Measurements from ENCODE around the gene RBMS3.
"Not testable (repeated sequence)": the region's sequence is repeated elsewhere in the genome, so short reads cannot be mapped to it uniquely, and the experiment has no call there.

The RBMS3 gene

DNA sequence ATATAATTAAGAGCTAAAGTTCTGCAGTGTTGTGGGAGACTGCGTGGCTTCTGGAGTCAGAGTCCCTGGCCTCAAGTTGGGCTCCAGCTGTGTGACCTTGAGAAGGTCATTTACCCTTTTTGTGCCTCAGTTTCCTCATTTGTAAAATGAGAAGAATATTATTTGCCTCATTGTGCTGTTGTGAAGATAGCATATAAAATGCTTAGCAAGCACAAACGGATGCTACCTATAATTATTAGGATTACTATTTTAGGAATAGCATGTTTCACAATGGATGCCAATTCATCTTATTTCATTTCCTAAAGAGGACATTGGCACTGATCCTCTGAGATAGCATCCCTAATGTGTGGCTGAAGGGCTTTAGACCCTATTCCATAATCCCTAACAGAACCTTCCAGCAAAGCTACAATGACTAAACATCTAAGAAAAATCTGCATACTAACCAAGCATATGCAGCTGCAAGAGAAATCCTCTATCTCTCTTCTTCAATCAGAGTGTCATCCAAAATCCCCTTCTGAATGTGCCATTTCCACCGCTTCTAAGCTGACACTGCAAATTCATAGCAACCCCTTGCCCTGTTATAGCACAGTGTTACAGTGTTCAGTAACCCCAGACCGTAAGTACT, 148.3 kb downstream of the RBMS3 start:
- no peak for DNase-seq (ENCODE audit: low read depth)

DNA sequence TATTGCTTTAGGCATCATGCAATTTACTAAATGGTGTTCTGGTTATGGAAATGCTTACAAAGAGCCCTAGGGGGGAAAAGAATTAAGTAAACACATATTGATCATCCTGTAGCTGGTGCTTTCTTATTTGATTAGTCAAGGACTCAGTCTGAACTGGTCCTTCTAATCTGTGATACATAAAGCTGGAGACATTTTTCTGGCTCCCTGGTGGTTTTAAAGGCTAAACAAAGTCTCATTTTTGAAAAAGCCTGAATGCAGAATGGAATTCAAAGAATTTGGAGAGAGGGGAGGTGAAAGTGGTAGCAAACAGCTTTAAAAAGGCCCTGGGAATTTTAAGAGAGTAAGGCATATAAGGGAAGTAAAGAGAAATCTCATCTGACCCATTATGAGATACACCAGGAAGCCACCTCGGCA, 149.7 kb downstream of the RBMS3 start:
- DNase-seq (ENCODE audit: low read depth) = no peak

DNA sequence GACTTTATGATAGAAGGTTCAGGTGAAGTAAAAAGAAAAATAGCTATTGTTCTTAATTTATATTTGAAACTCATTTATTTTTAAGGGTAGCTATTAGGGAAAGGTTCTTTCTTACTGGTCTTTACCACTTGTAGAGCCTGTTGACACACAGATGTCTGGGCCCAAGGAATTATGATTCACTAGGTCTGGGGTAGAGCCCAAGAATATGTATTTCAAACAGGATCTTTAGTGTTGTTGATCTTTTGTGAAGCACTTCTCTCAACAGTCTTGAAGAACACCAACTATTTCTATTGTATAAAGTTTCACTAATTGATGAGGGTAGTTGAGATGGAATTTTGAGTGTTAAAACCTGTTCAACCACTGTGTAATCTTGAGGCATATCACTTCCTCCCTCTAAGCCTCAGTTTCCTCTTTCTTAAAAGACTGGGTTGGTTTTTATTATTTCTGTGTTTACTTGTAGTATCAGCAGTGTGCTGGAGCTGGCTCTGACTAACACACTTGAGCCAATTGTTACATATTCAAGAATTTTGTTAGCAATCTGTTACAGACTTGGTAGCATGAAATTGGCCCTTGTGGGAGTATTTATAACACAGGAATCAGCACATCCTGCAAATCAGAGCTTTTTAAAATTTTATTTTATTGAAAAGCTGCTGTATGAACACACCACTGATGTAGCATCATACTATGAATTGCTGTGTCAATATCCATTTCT, 155.9 kb downstream of the RBMS3 start:
- no peak for DNase-seq (ENCODE audit: low read depth)

DNA sequence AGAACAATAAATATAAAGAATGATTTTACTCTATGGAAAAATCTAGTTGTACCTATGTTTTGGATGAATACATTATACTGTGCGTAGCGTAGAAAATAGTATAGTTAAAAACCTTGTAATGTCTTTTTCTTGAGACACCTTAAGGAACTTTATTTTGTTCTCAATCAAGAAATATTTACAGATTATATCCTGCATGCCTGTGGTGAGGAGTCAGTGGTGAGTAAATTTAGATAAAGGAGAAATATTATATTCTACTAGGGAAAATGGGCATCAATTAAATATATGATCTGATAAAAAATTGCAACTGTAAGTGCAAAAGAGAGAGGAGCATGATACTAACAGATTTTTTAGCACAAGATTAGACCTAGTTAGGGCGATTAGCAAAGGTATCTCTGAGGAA, 157.7 kb downstream of the RBMS3 start:
- DNase-seq (ENCODE audit: low read depth) = no peak

DNA sequence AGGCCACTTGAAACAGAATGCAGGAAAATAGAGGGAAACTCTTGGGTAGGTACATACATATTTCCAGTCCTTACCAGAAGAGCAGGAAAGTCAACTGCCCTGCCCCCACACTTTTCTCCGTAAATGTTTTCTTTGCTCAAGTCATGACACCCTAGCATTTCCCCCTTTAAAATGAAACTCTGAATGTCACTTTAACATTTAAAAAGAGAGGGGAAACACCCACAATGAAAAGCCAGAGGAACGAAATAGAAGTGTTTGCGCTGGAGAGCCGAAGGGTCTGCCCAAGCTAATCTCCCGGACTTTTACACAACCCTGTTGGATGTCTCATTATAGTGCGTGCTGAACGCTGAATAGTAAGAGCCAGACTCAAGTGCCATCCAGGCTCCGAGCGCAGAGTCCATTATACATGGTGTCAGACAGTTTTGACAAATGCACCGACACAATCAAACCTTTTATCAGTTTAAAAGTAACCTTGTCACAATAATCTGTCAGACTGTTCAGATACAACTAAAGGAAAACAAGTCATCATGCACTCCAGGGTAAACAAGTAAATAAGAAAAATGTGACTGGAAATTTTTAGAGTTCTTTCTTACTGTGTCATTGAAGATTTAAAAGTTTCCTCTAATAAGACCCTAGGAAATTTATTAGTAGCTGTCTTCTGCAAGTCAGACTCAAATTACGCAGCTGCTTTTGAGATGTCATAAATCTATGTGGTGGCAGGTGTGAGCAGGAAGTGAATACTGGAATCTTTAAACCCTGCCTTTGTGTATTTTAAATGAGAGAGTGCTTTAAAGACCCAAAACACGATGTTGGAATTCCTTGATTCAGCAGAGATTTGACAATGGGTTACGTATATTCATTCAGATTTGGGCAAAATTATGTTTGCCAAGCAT, 159.8 kb downstream of the RBMS3 start:
- DNase-seq (ENCODE audit: low read depth) = no peak

DNA sequence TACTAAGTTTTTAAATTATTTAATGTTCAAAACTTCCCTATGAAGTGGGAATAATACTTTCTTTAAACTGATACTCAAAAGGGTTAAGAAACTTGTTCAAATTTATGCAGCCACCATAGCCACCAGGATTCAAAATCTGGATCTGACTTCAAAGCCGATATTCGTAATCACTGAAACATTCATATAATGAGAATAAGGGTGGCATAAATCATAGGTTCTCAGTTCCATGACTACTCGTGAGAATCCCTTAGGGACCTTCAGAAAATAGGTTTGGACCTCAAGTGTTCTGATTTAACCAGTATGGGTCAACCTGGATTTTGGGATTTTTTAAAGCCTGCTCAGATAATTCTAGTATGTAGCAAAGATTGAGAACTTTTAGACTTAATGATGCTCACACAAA, 160.6 kb downstream of the RBMS3 start:
- DNase-seq (ENCODE audit: low read depth) = no peak

DNA sequence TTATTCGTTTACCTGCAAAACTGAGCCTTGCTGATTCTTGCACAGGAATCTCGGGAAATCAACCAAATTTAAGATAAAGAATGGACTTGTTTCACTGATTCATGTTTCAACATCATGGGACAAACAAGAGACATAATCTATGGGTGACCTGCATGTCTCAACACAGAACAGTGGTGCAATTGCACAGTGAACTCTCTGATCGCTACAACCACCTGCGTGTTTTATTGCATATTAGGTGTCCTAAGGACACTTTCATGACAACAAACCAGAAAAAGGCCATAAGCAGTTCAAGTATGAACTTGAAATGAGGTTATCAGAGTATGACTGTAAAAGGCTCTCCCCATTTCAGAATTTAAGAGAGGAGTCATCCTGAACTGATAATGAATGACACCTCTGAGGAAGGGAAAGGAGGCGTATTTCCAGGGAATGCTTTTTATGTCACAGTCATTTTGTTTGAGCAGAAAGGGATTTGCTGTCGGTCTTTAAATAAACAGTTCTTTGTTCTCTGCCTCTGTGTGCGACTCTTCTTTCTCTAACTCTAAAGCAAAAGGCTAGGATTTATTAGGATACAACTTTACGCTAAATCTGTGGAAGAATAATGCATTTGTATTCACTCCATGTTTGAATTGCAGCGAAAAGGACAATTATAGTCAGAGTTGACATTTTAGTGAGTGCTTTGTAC, 167.2 kb downstream of the RBMS3 start:
- no peak for DNase-seq (ENCODE audit: low read depth)

DNA sequence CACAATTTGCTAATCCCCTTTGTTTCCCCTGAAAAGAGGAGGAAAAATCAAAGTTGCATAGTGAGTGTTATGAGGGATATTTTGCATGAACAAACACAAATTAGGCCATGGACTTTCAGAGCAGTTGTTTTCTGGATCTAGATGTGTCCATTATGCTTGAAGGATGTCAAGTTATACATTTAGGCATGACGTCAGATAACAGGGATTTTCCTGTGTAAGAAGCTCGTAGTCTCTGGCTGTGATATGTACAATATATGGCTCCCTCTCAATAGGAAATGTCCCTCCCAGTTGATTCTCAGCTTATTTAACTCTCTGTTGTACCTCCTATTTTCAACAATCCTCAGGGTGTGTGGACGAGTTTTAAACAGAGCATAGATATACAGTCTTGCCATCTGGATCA, 171.0 kb downstream of the RBMS3 start:
- no peak for DNase-seq (ENCODE audit: low read depth)

DNA sequence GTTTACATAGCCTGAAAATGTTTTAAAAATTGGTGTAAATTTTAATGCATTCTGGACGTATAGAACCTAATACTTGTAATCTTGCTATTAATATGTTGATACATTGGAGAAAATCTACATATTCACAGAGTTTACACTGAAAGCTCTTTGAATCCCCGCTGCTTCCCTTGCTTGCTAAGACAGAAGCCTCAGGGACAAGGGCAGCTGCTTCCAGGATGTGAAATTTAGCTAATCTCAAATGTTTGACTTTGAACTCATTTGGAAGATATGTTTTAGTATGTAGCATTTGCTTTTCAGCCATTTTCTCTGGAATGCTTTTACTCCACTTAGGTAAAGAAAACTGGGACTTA, 172.0 kb downstream of the RBMS3 start:
- DNase-seq (ENCODE audit: low read depth) = no peak

DNA sequence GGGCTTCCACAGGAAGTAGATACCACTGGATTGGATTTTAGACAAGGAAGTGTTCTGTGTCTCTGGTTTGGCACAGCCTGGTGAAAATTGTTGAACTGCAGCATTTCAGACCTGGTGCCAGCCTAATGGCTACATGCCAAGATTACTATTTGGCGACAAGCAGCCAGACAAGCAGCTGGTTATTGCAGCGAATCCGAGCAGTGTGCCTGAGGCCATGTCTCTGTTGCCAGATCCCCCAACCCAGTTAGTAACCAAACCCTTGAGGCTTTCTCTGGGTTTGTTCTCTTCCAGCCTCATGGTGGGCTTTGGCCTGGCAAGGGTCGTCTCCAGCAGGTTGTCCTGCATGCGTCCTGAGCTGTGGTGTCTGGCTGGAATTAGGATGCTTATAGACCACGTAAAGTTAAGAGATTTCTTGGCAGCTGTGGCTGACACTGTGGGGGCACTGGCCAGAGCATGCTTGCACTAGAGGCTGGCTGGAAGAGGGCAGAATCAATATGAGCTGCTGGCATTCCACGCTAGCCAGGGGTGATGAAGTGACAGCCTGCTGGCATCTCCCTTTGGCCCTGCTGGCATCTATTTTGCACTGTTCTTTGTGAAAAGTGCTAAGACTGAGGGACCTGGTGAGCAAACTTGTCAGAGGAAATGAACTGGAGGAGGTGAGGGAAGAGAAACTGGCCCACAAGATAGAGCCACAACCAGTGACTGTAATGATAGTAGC, 172.6 kb downstream of the RBMS3 start:
- DNase-seq (ENCODE audit: low read depth) = no peak

DNA sequence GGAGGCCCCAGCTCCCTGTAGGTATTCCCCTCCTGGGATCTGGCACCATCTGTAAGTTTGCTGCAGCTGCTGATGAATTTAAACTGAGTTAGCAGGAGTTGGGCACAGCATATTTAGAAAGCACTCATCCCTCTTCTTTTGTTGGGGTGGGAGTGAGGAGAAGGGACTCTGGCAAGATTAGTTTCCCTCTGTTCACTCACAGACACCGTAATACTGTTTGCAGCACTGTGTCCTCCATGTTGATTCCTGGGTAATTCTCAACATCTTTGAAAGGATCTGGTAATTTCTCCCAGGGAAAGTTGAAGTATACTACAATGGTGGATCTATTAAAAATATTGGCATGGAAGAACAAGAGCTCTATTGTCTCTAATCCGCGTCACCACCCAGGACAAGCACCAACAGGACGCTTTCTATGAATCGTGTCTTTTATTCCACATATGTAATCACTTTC, 173.3 kb downstream of the RBMS3 start:
- no peak for DNase-seq (ENCODE audit: low read depth)

DNA sequence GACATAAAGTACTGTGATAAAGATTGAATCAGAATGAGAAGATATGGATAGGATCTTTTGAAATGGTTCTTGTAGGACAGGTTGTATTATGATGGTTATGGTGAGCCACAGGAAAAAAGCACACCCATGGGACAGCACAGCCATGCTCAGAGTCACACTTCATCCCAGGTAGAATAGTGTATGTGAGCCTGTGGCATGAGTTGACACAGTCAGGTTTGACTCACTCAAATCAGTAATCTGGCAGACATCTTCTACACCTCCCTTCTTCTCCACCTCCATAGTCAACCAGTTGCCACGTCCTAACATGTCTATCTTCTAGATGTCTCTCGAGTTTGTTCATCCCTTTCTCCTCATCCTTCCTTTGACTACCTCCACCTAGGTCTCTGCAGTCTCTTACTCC, 176.0 kb downstream of the RBMS3 start:
- DNase-seq (ENCODE audit: low read depth) = no peak

DNA sequence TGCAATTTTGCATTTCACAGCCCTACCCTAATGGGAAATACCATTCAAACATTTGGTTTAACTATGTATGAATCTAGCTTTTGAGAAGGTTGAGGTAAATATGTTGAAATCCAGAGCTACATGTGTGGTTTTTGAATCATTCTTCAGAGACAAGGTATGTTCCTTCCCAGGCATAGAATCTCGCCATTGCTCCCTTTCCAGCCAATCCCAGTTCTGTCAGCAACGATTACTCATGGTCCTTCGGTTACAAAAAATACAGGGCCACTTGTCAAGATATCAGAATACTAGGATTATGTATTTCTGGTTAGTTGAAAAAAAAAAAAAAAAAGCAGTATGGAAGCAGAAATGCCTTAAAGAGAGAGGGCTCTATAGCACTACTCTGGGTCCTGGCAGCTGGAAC, 182.4 kb downstream of the RBMS3 start:
- no peak for DNase-seq (ENCODE audit: low read depth)

DNA sequence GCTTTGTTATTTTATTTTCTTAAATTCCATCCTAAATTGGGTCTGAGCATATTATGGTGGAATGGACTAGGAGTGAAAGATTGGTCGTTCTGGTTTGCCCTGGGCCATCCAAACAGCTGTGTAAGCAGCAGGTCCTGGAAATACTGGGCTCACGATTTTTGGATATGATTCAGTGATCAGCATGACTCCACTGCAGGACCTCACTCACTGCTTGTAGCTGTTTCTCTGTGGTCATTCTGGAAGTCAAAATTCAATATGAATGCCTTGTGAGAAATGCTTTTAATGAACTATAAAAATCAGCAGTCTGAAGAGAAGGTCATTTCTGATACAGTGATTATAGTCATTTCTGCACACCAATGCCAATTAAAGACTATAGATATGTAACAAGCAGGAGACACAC, 185.0 kb downstream of the RBMS3 start:
- peak; percentile 38 for DNase-seq (ENCODE audit: low read depth)

DNA sequence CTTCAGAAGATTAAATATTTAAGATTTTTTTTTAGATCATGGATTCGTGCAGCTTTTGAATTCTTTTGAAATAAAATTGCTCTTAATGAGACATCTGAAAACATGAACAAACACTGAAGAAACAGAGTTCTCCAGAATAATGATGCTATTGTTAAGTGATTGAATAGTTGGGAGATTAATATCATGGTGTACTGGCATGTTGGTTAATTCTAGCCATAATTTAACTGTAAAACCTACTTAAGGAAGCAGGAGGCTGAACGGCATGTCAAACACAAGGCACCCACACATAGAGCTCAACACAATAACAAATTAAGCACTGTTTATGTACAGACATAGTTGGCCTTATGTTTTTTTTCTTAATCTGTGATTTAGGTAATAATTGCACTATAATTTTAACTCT, 185.6 kb downstream of the RBMS3 start:
- no peak for DNase-seq (ENCODE audit: low read depth)

DNA sequence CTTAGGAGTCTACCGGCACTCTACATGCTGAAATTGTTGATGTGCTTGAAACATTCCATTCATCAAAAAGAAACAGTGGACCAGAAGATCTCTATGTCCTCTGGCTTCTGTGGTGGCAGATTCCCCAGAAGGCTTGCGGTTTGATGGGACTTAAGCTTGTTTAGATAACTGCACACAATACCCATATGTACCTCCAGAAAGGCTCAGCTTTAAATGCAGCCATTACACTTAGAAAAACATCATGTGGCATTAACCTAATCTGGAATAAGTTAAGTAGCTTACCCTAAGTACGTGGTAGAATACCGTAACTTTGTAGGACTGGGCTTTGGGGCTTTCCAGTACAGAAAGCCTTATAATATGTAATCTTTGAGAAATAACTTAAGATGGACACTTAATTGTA, 187.3 kb downstream of the RBMS3 start:
- peak; percentile 31 for DNase-seq (ENCODE audit: low read depth)

DNA sequence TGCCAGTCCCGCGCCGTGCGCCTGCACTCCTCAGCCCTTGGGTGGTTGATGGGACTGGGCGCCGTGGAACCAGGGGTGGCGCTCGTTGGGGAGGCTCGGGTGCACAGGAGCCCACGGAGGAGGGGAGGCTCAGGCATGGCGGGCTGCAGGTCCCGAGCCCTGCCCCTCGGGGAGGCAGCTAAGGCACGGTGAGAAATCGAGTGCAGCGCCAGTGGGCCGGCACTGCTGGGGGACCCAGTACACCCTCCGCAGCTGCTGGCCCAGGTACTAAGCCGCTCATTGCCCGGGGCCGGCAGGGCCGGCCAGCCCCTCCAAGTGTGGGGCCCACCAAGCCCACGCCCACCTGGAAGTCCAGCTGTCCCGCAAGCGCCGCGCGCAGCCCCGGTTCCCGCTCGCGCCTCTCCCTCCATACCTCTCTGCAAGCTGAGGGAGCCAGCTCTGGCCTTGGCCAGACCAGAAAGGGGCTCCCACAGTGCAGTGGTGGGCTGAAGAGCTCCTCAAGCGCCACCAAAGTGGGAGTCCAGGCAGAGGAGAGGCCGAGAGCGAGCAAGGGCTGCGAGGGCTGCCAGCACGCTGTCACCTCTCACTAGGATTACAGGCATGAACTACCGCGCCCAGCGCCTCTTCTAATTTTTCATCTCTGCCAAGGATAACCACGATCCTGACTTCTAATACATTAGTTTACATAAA, 192.8 kb downstream of the RBMS3 start:
- DNase-seq (ENCODE audit: low read depth) = not testable (repeated sequence)

DNA sequence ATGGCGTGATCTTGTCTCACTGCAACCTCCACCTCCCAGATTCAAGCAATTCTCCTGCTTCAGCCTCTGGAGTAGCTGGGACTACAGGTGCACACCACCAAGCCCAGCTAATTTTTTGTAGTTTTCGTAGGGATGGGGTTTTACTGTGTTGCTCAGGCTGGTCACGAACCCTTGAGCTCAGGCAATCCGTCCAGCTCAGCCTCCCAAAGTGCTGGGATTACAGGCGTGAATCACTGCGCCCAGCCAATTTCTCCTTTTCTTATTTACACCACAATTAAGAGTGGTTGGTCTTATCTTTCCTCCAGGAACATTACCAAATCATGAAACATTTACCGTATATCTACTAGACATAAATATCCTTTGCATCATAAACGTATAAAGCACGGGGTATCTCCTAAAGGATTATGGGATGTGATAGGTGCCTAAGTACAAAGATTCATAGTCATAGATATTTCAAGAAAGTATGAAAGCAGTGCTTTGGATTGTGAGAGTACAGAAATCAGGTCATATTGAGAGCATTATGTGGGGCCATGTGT, 194.5 kb downstream of the RBMS3 start:
- DNase-seq (ENCODE audit: low read depth) = no peak

DNA sequence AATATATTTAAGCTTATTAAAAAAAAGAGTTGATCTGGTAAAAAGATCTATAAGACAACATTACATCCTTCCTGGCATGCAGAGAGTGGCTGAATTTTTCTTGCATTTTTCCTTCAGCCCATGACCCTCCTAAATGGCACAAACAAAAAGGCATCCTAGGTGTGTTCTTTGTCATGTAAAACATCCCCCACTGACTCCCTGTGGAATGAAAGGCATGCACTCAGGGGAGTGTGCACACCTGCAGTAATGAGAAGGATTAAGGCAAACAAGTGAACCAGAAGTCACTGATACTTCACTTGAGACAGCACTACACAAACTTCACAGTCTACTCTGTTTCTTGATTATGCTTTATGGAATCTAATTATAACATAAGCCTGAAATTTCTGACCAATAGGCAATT, 195.0 kb downstream of the RBMS3 start:
- no peak for DNase-seq (ENCODE audit: low read depth)

DNA sequence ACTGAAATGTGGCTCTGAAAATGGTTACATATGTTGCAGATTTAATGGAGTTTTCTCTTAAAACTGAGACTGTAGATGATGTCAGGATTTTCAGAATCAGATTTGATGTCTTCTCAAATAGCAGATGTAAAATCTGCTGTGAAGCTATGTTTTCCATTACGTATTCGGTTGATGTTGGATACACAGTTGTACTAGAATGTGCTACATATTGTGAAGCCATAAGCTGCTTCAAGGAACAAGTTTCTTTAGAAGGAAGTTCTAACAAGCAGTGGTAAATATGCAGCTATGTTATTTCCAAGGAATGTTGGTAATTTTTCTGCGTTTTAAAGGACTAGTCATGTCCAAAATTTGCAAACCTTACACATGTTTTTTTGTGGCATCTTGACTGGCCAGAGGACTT, 197.7 kb downstream of the RBMS3 start:
- DNase-seq (ENCODE audit: low read depth) = no peak

DNA sequence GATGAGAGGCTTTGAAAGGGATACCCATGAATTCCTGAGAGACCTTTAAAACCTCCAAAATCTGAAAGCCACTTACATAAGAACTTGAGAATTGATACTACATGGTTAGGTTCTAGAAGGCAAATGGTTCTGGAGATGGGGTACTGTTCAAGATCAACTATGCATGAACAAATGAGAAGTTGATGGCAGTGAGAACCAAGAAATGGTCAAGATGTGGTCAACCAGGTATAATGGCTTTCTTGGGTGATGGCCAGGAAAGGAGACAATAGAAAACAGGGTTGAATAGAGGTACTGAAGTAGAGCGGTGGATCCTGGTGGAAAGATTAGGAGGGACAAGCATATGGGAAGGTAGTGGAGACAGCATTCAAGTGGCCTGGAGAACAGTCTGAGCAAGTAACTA, 200.4 kb downstream of the RBMS3 start:
- DNase-seq (ENCODE audit: low read depth) = no peak

Data from fibroblast of the conjunctiva (primary cell).